ENCODE results near the gene IL32.

Gene IL32

GRCh38 chr16:3025032-3026002, 40.1 kb upstream of the IL32 start:
- DNase-seq (ENCODE audit: low read depth) = no peak
- no peak for TF ChIP-seq CTCF (IDR thresholded peaks at IDR 0.05; ENCODE audit: control insufficient read depth, extremely low read depth, insufficient read depth)
- no peak overlapping the region for H3K4me3 ChIP-seq (ENCODE audit: low read depth, low read length)

- no peak for DNase-seq (ENCODE audit: low read depth)
- H3K4me3 ChIP-seq (ENCODE audit: low read depth, low read length) = no peak overlapping the region
- TF ChIP-seq CTCF (IDR thresholded peaks at IDR 0.05; ENCODE audit: control insufficient read depth, extremely low read depth, insufficient read depth) = no peak
Measured at GRCh38 chr16:3026003-3026378, 39.4 kb upstream of the IL32 start.

- TF ChIP-seq CTCF (IDR thresholded peaks at IDR 0.05; ENCODE audit: control insufficient read depth, extremely low read depth, insufficient read depth) = no peak
- DNase-seq (ENCODE audit: low read depth) = no peak
- H3K4me3 ChIP-seq (ENCODE audit: low read depth, low read length) = no peak overlapping the region
Measured at GRCh38 chr16:3026609-3027488, 38.6 kb upstream of the IL32 start.

GRCh38 chr16:3027489-3027795, 38.0 kb upstream of the IL32 start:
- DNase-seq (ENCODE audit: low read depth) = no peak
- H3K4me3 ChIP-seq (ENCODE audit: low read depth, low read length) = no peak overlapping the region; the same call in 1 of the 2 replicates
- TF ChIP-seq CTCF (IDR thresholded peaks at IDR 0.05; ENCODE audit: control insufficient read depth, extremely low read depth, insufficient read depth) = no peak

GRCh38 chr16:3027983-3028715, 37.3 kb upstream of the IL32 start:
- TF ChIP-seq CTCF (IDR thresholded peaks at IDR 0.05; ENCODE audit: control insufficient read depth, extremely low read depth, insufficient read depth) = peak; percentile 98
- peak overlapping the region; percentile 28; the same call in 1 of the 2 replicates for H3K4me3 ChIP-seq (ENCODE audit: low read depth, low read length)
- DNase-seq (ENCODE audit: low read depth) = no peak

- no peak for TF ChIP-seq CTCF (IDR thresholded peaks at IDR 0.05; ENCODE audit: control insufficient read depth, extremely low read depth, insufficient read depth)
- H3K4me3 ChIP-seq (ENCODE audit: low read depth, low read length) = no peak overlapping the region
- DNase-seq (ENCODE audit: low read depth) = no peak
Measured at GRCh38 chr16:3028716-3029319, 36.6 kb upstream of the IL32 start.
